Amniotic stem cell (primary cell): ENCODE measurements around the gene NRG3.

Source experiments
- DNase-seq: peaks from one replicate; lab custom pipeline; 2025; lab: John Stamatoyannopoulos, UW

NRG3 gene

GRCh38 chr10:81884856-81885255 lies 9.9 kb downstream of the NRG3 start:
- no peak for DNase-seq

GRCh38 chr10:81885491-81885890 lies 10.5 kb downstream of the NRG3 start:
- no peak for DNase-seq

DNA sequence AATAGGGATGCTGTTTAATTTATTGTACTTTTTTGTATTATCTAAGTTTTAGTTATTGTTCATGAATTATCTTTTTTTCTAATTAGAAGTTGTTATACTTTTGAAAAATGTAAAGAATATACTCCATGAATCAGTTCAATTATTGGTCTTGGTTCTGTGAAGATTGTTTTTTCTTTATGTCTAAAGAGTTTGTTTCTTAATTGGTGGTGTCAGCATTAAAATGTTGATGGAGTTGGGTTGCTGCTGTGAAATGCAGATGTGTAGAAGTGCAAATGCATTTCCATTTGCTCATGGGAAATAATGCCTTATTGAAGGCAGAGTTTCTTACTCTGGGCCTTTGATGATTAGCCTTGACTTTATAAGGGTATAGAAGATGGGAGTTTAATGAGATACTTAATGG lies 11.9 kb downstream of the NRG3 start:
- DNase-seq, result no peak

- DNase-seq, result no peak
Observed at GRCh38 chr10:81889181-81889769, 14.3 kb downstream of the NRG3 start.

DNA sequence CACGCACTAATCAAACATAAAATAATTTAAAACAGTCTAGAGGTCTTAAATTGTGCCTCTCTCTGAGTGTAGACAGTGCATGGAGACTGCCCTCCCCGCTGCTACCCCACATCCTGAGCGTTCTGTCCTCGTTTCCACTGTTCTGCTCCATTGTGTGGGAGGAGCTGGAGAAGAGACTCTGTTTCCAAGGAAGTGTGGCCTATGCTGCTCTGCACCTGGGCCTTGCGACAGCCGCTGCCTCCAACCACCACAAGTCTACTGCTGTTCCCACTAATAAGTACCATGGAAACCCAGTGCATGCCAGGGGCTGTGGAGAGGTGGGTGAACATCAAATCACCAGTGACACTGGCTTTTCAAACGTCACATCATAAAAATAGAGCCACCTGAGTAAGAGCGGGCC lies 19.6 kb downstream of the NRG3 start:
- DNase-seq, result no peak

GRCh38 chr10:81898518-81898917 lies 23.5 kb downstream of the NRG3 start:
- DNase-seq, result no peak

GRCh38 chr10:81900989-81901388 lies 26.0 kb downstream of the NRG3 start:
- DNase-seq, result no peak

DNA sequence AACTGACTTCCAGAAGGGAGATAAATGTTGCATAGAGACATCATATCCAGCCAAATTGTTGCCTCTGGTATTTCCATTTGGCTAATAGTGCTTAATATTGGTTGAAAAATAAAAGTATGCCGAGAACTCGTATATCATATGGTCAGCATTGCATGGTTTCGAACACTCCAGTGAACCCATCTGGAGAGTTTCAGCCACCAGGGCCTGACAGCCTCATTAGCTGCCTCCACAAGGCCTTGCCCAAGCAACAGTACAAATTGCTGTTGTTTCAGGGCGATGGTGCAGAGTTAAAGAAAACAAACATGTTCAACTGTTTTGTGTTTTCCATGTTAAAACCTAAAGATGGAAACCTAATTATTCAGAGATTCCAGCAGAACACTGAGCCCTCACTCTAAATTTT lies 28.5 kb downstream of the NRG3 start:
- DNase-seq, result no peak

DNA sequence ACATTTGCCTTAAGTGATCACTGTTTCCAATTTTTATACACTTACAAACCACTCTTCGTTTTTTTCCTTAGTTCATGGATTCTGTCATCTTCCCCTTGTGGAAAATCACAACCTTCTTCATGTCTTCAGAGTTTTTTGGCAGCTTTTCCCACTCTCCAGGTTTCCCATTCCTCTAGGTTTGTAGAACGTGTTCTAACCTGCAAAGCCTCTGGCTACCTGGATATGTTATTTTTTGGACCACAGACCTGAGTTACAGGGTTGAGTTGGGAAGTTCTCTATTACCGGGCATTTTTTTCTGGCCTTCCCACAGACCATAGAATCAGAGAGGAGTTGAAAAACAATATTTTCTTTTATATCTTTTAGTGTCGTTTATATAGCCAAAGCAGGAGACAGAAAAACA lies 30.2 kb downstream of the NRG3 start:
- no peak for DNase-seq

DNA sequence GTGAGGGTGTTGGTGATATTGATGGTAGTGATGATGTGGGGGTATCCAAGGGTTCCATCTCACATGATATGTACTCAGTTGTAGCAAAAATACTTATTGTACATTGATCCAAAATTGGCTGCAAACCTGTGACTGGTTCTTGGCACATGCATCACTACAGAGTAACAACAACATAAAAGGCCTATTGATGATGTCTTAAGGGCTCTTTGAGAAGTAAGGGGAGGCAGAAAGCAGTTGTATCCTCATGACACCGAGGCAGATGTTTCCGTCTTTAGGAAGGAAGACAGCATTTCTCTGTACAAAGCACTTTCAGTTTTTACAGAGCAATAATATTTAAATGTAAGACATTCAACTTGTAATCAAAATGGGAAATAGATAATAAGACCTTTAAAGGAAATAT lies 34.5 kb downstream of the NRG3 start:
- no peak for DNase-seq

DNA sequence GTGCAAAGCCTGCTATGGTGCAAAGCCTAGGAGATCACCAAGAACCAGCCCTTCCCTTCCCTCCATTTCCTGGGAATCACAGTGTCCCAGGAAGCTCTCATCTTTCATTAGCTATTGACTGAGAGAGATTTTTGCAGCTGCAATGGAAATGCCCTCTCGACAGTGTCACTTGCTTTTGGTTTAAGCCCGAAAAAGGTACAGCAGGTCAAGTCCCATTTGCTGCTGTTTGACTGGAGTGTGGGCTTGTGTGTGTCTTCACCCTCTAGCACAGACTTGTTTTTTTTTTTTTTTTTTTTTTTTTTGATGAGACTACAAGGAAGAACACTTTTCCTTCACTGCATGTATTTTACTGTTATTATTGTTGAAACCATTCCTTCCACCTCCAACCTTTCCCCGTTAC lies 36.3 kb downstream of the NRG3 start:
- DNase-seq, result no peak

DNA sequence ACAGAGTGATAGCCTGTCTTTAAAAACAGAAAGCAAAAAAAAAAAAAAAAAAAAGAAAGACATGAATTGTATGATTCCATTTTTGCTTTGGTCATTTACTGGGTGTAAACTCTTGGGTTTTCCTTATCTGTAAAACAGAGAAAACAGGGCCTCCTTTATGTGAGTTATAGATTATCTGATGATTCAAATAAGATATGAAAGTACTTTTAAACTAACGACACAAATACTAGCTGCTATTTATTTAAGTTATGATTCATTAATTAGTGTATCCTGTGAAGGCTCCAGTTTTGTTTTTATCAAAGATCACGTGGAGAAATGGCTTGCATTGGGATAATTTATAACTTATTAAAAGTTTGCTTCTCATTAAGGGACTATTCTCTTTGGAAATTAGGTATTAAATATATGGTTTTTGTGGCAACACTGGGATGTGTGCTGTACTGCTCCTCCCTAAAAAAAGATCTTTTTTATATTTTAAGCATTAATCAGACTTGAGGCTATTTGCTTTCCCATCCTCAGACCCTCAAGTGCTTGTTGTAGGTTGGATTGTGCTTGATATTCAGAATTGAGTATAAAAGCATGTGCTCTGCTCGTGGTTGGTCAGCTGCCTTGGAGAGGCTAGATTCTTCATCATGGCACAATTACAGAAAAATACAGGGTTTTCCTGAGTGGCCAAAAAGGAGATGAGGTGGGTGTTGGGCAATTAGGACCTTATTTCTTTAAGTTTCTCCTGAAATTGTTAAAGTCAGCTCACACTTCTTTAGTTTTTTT lies 39.9 kb downstream of the NRG3 start:
- no peak for DNase-seq

DNA sequence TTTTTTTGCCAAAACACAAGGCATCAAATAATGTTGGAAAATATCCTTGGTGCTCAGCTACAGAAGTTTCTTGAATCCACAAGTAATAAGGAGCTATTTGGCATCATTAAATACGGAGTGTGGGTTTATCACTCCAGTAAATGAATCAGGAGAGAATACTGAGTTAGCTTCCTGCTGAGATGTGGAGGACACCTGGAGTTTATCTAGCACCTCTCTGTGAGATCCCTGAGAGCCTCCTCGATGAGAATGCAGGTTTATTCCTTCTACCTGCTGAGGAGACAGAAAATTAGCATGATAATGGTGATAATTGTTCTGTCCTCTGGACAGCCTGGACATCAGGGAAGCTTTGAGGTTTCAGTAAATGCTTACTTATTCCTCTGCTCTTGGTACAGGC lies 40.5 kb downstream of the NRG3 start:
- no peak for DNase-seq

DNA sequence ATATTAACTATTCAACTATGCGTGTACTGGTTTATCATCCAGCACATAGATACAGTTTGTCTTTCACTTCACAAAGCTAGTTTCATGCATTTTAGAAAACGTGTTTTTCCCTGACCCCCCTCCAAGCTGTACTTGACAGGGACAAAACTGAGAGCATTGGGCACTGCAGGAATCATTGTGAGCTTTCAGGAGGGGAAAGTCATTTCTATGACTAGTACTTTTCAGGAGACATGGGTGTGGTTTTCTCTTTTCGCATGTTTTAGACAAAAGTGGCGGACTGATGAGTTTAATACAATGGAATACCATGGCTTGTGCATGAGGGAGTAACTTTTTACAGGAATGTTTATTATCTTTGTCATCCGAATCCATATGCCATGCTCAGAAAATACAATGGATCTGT lies 42.7 kb downstream of the NRG3 start:
- DNase-seq, result no peak

- no peak for DNase-seq
Observed at GRCh38 chr10:81918766-81919165, 43.8 kb downstream of the NRG3 start.

DNA sequence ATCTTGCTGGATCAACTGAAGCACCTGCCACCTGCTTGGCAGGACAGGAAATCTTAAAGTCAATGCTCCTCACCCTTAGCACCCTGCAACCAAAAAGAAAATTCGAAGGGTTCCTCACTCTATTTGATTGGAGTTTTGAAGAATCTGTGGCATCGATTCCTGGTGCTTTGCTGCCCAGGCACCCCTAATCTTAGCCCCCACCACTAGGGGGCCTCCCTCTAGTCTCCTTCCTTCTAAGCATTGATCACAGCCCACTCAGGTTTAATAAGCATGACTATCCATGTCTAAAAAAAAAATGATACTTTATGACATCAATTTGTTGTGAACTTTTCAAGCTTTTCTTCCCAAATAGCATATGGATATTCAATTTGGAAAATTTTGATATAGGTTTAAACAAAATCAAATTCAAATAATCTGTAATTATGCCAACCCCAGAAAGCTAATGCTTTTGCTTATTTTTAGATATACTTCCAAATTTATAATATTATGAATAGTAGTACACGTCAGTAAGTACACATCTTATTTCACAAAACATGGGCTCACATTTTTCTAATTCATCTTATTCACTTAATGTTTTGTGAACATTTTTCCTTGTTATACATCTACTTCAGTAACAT lies 45.3 kb downstream of the NRG3 start:
- DNase-seq, result no peak

DNA sequence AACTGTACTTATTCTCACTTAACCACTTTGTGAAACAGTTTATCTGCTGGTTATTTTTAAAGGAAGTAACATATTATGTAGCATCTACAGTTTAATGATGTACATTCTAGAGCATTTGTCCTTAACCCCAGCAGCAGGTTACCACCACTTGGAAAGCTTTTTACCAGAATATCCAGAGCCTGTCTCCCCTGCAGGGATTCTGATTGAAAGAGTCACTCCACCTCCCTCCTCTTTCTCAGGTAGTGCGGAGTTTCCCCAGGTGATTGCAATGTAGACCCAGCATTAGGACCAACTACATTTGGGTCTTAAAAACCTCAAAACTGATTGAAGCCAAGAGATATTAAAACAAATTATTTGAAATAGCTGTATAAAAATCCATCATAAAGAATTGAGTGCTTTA lies 53.1 kb downstream of the NRG3 start:
- no peak for DNase-seq

GRCh38 chr10:81943583-81943982 lies 68.6 kb downstream of the NRG3 start:
- no peak for DNase-seq

DNA sequence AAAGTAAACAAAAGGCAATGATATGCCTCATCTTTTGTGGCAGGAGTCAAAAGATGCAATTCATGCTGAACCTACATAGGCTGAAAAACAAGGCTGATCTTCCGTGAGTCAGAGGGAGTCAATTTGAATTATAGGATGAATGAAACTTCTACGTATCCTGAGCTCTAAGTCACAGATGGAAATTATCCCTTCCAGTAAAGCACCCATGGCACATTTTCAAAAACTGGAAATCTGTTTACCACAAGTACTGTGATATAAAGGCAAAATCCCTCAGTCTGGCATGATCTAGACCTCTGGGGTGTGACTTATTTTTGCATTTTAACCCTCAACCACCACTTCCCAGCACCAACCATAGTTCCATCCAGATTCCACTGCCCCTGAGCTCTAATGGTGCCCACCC lies 69.6 kb downstream of the NRG3 start:
- no peak for DNase-seq

- DNase-seq, result no peak
Observed at GRCh38 chr10:81949283-81949682, 74.3 kb downstream of the NRG3 start.

- no peak for DNase-seq
Observed at GRCh38 chr10:81950358-81950757, 75.4 kb downstream of the NRG3 start.

GRCh38 chr10:81953420-81953819 lies 78.4 kb downstream of the NRG3 start:
- no peak for DNase-seq

DNA sequence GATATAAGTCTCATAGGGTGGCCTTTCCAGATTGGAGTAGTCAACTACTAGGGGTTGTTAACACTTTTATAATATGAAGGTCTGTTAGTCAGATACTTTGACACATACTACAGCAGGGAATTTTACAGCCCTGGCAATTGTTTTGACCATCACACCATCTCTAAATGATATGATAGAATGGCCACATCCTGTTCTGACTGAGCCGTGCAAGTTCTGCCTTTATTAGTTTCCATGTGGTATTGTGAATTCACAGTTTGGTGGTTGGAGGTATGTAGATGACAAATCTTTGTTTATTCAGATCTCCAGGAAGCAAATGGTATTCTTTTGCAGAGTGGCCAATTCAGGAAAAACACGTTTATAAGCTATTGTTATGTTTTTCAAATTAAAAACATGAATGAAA lies 83.0 kb downstream of the NRG3 start:
- DNase-seq, result no peak

DNA sequence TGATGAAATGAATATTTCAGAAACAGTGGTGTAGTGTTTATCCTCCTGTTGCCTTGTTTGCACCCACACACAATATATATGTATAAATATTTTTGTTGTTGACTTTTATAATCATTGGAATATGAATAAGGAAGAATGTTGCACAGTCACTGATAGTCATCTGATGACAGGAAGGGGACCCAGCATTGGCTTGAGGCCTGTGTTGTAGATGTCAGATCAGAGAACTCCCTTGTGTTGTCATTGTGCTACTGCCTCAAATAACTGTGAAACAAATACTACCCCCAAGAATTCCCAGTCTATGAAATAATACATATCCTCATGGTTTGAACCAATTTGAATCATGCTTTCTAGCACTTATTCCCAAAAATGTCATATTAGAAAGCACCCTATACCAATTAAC lies 84.0 kb downstream of the NRG3 start:
- DNase-seq, result no peak
